NCI-H526 (cell line): ENCODE data around the gene HSF4.

ENCODE experiments used
- DNase-seq, 2 experiments: peaks; one replicate each; lab custom pipeline; 2025; lab: John Stamatoyannopoulos, UW

The HSF4 gene

GRCh38 chr16:67166598-67167168 lies 2.1 kb downstream of the HSF4 start:
- no peak for DNase-seq

- no peak for DNase-seq
These were observed 3.0 kb downstream of the HSF4 start for GRCh38 chr16:67167588-67167987.

- no peak for DNase-seq
These were observed 4.5 kb downstream of the HSF4 start for GRCh38 chr16:67169011-67169451.

GRCh38 chr16:67169642-67170167 lies 5.2 kb downstream of the HSF4 start:
- peak; percentile 8 to 50 for DNase-seq

GRCh38 chr16:67170168-67170948 lies 5.8 kb downstream of the HSF4 start, which contains the start of gene NOL3:
NOL3 (plus strand) TSS chr16:67170538.
- peak; percentile 17 to 77 for DNase-seq

- no peak for DNase-seq
These were observed 6.6 kb downstream of the HSF4 start for GRCh38 chr16:67170949-67171649.

GRCh38 chr16:67173323-67173722 lies 8.8 kb downstream of the HSF4 start:
- no peak for DNase-seq

GRCh38 chr16:67173808-67174705 lies 9.5 kb downstream of the HSF4 start:
- peak; percentile 50 to 86 for DNase-seq

- DNase-seq, result no peak
These were observed 10.2 kb downstream of the HSF4 start for GRCh38 chr16:67174706-67175231.

GRCh38 chr16:67176662-67177061 lies 12.1 kb downstream of the HSF4 start:
- no peak for DNase-seq

- DNase-seq, result peak; percentile 80 to 92
These were observed 13.5 kb downstream of the HSF4 start for GRCh38 chr16:67177743-67178699.

GRCh38 chr16:67179421-67180080 lies 15.0 kb downstream of the HSF4 start:
- peak in 1 of 2 experiments; percentile 5 for DNase-seq

GRCh38 chr16:67180166-67180565 lies 15.6 kb downstream of the HSF4 start:
- no peak for DNase-seq

- DNase-seq, result no peak
These were observed 16.8 kb downstream of the HSF4 start for GRCh38 chr16:67181346-67181745.

GRCh38 chr16:67182288-67182687 lies 17.7 kb downstream of the HSF4 start:
- DNase-seq, result no peak

- no peak for DNase-seq
These were observed 18.7 kb downstream of the HSF4 start for GRCh38 chr16:67183284-67183626.

GRCh38 chr16:67183627-67184452 lies 19.3 kb downstream of the HSF4 start, which contains the start of gene MATCAP1:
MATCAP1 (minus strand) TSS chr16:67183963; CDS start chr16:67180610, 3,353 bp downstream.
- peak; percentile 92 to 96 for DNase-seq

GRCh38 chr16:67184453-67184994 lies 20.0 kb downstream of the HSF4 start:
- peak; percentile 63 to 78 for DNase-seq
